BE2C (cell line): ENCODE results near the gene SLC29A1. TPM values are rescaled to one million over a fixed set of nuclear protein-coding genes. Genes with fewer than 3 reads are reported as not detected.

ENCODE experiments used
- DNase-seq: peaks from one replicate; pipeline ENCODE4 v3.0.0-alpha.2; 2020
- H3K27me3 ChIP-seq: fragments of 250-450 bp; sonication (Bioruptor Pico); 2 replicates; pipeline ENCODE4 v1.5.1; 2020; ENCODE audit warnings: mild to moderate bottlenecking
- H3K36me3 ChIP-seq: fragments of 250-450 bp; sonication (Bioruptor Pico); 2 replicates; pipeline ENCODE4 v1.5.1; 2020; ENCODE audit warnings: mild to moderate bottlenecking
- H3K4me1 ChIP-seq: fragments of 250-450 bp; sonication (Bioruptor Pico); 2 replicates; pipeline ENCODE4 v1.5.1; 2020
- H3K4me3 ChIP-seq: 2 replicates; pipeline ENCODE4 v1.5.1; 2011; ENCODE audit warnings: low read depth, low read length
- H3K9me3 ChIP-seq: fragments of 250-450 bp; sonication (Bioruptor Pico); 2 replicates; pipeline ENCODE4 v1.5.1; 2020
- CTCF ChIP-seq: IDR thresholded peaks from 2 replicates; pipeline ENCODE4 v1.5.1; 2012; ENCODE audit warnings: mild to moderate bottlenecking, low read depth, low read length
- polyA plus RNA-seq: library from polyadenylated mRNA; unstranded; fragments of >200 nt; gene quantifications from one replicate; pipeline ENCODE4 v1.2.1, GENCODE V29; 2012; ENCODE audit warnings: low read depth, missing spikeins; ENCODE audit not compliant: insufficient read length, insufficient read depth

The SLC29A1 gene
- 184 TPM for polyA plus RNA-seq

- peak within 1 kb of the TSS; percentile 69 for H3K4me3 ChIP-seq
- peaks cover 33% of the 10 kb centered on the region for H3K4me1 ChIP-seq
- H3K9me3 ChIP-seq, result no peaks in the 10 kb centered on the region
- DNase-seq, result peak; percentile 92
- no peaks in the 10 kb centered on the region for H3K27me3 ChIP-seq
- no peak for TF ChIP-seq CTCF
- peaks cover 4% of the 10 kb centered on the region; the same call in 1 of the 2 replicates for H3K36me3 ChIP-seq
Observed at GRCh38 chr6:44223319-44224028, at the start of gene SLC29A1. TSS of gene SLC29A1 (plus strand) at chr6:44223595. CDS start at chr6:44227314, 3,719 bp downstream.

GRCh38 chr6:44176130-44176761 is 47.1 kb upstream of the SLC29A1 start:
- no peak for DNase-seq
- no peaks in the 10 kb centered on the region for H3K4me1 ChIP-seq
- no peaks in the 10 kb centered on the region for H3K27me3 ChIP-seq
- no peaks in the 10 kb centered on the region for H3K36me3 ChIP-seq
- no peak overlapping the region for H3K4me3 ChIP-seq
- H3K9me3 ChIP-seq, result no peaks in the 10 kb centered on the region
- TF ChIP-seq CTCF, result no peak

- H3K9me3 ChIP-seq, result no peaks in the 10 kb centered on the region
- H3K27me3 ChIP-seq, result no peaks in the 10 kb centered on the region
- no peaks in the 10 kb centered on the region for H3K36me3 ChIP-seq
- no peak for DNase-seq
- no peak overlapping the region for H3K4me3 ChIP-seq
- H3K4me1 ChIP-seq, result no peaks in the 10 kb centered on the region
- TF ChIP-seq CTCF, result no peak
Observed at GRCh38 chr6:44176762-44177509, 46.5 kb upstream of the SLC29A1 start.

- H3K27me3 ChIP-seq, result no peaks in the 10 kb centered on the region
- no peaks in the 10 kb centered on the region for H3K4me1 ChIP-seq
- no peak for DNase-seq
- H3K36me3 ChIP-seq, result no peaks in the 10 kb centered on the region
- no peak for TF ChIP-seq CTCF
- H3K9me3 ChIP-seq, result no peaks in the 10 kb centered on the region
- H3K4me3 ChIP-seq, result no peak overlapping the region
Observed at GRCh38 chr6:44177691-44178423, 45.5 kb upstream of the SLC29A1 start.

- H3K4me3 ChIP-seq, result no peak overlapping the region
- no peaks in the 10 kb centered on the region for H3K4me1 ChIP-seq
- H3K36me3 ChIP-seq, result no peaks in the 10 kb centered on the region
- DNase-seq, result no peak
- no peaks in the 10 kb centered on the region for H3K27me3 ChIP-seq
- no peaks in the 10 kb centered on the region for H3K9me3 ChIP-seq
- TF ChIP-seq CTCF, result no peak
Observed at GRCh38 chr6:44178424-44179071, 44.8 kb upstream of the SLC29A1 start.
